ENCODE measurements around the gene LIFR.

DNA sequence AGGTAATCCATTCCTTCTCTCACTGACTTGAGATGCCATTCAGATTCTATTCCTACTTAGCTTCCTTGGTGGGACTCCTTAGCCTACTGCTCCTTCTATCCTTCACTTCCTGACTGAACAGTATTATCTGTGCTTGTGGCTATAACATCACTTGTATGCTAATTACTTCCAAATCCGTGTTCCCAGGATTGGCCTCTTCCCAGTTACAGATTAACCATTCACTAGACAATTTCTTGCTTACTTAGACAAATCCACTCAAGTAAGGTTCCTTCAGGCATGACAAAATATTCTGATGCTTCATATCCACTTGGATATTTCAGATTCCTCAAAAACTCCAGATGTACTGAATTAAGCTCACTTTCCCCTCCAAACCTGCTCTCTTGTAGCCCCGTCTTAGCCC is 18.3 kb downstream of the LIFR start:
- TF ChIP-seq, protein P1, sequence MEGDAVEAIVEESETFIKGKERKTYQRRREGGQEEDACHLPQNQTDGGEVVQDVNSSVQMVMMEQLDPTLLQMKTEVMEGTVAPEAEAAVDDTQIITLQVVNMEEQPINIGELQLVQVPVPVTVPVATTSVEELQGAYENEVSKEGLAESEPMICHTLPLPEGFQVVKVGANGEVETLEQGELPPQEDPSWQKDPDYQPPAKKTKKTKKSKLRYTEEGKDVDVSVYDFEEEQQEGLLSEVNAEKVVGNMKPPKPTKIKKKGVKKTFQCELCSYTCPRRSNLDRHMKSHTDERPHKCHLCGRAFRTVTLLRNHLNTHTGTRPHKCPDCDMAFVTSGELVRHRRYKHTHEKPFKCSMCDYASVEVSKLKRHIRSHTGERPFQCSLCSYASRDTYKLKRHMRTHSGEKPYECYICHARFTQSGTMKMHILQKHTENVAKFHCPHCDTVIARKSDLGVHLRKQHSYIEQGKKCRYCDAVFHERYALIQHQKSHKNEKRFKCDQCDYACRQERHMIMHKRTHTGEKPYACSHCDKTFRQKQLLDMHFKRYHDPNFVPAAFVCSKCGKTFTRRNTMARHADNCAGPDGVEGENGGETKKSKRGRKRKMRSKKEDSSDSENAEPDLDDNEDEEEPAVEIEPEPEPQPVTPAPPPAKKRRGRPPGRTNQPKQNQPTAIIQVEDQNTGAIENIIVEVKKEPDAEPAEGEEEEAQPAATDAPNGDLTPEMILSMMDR (conservative IDR thresholded peaks at IDR 0.05; ENCODE audit: low read depth, low read length), result no peak
- no peak for TF ChIP-seq EZH2 (IDR thresholded peaks at IDR 0.05; ENCODE audit: borderline replicate concordance, low read depth, low read length, poor library complexity, severe bottlenecking)

Measured in A673 (cell line).